RWPE1 (cell line): ENCODE results near the gene EIF3L.

Experiments used
- CTCF ChIA-PET: fragments of 350-600 bp; sonication (Branson Sonifier 250); formaldehyde crosslinking; extraction: SDS; loops from one replicate; lab custom pipeline; 2021; lab: Yijun Ruan, JAX
- POLR2A ChIA-PET: fragments of 400-600 bp; formaldehyde crosslinking; extraction: SDS; loops from one replicate; lab custom pipeline; 2020; ENCODE audit warnings: antibody characterized with exemption; ENCODE audit not compliant: low non-redundant PET; lab: Yijun Ruan, JAX
- DNase-seq: peaks from one replicate; pipeline ENCODE4 v3.0.0; 2012; ENCODE audit warnings: low spot score
- H3K27ac ChIP-seq: fragments of 450-650 bp; 2 replicates; pipeline ENCODE4 v1.5.1; 2017
- CTCF ChIP-seq: fragments of 450-650 bp; conservative IDR thresholded peaks from 2 replicates; pipeline ENCODE4 v1.5.1; 2017; ENCODE audit warnings: low read depth, mild to moderate bottlenecking

The EIF3L gene

GRCh38 chr22:37865510-37865909, 16.3 kb downstream of the EIF3L start:
- no peak overlapping the region for H3K27ac ChIP-seq
- TF ChIP-seq CTCF = no peak
- ChIA-PET CTCF (no interaction called here), POLR2A (no interaction called here)
- DNase-seq = no peak

GRCh38 chr22:37870273-37870672, 21.1 kb downstream of the EIF3L start:
- H3K27ac ChIP-seq = no peak overlapping the region
- ChIA-PET POLR2A (no interaction called here), CTCF (no interaction called here)
- no peak for TF ChIP-seq CTCF
- DNase-seq = no peak

GRCh38 chr22:37880668-37881440, 31.6 kb downstream of the EIF3L start:
- ChIA-PET CTCF (no interaction called here), POLR2A (no interaction called here)

GRCh38 chr22:37884420-37884819, 35.2 kb downstream of the EIF3L start:
- DNase-seq = no peak
- H3K27ac ChIP-seq = peak overlapping the region; percentile 5; the same call in 1 of the 2 replicates
- ChIA-PET POLR2A (no interaction called here), CTCF (no interaction called here)
- no peak for TF ChIP-seq CTCF

More at GRCh38 chr22:37880668-37881440, 31.6 kb downstream of the EIF3L start:
- no peak for DNase-seq
- peak overlapping the region; percentile 61 for H3K27ac ChIP-seq
- TF ChIP-seq CTCF = no peak

GRCh38 chr22:37887584-37888378, 38.6 kb downstream of the EIF3L start:
- peak overlapping the region; percentile 80 for H3K27ac ChIP-seq
- peak; percentile 69 for TF ChIP-seq CTCF
- ChIA-PET POLR2A (interaction anchor here (0.6 to 0.9 kb wide), 3 partner anchors 18 to 44 kb away, joined by 3 to 4 read pairs (median 3); partner anchors contain the start of gene ANKRD54), CTCF (interaction anchor here (0.6 to 1.8 kb wide), 5 partner anchors 8 to 81 kb away, joined by 3 to 8 read pairs (median 4); partner anchors contain the start of gene MICALL1)
- DNase-seq = peak; percentile 64

- ChIA-PET POLR2A (no interaction called here), CTCF (interaction anchor here (0.6 kb wide), 1 partner anchor 14 kb away, joined by 4 read pairs; no protein-coding TSS in a partner anchor)
- no peak for DNase-seq
- TF ChIP-seq CTCF = no peak
- H3K27ac ChIP-seq = peak overlapping the region; percentile 99
These were observed 42.7 kb downstream of the EIF3L start for GRCh38 chr22:37891926-37892325.
